ENCODE measurements around the gene KSR2. TPM values are rescaled to one million over a fixed set of nuclear protein-coding genes. Genes with fewer than 3 reads are reported as not detected.

KSR2 gene
- total RNA-seq, 1 donor from 2014 or later: 2.0 TPM

DNA sequence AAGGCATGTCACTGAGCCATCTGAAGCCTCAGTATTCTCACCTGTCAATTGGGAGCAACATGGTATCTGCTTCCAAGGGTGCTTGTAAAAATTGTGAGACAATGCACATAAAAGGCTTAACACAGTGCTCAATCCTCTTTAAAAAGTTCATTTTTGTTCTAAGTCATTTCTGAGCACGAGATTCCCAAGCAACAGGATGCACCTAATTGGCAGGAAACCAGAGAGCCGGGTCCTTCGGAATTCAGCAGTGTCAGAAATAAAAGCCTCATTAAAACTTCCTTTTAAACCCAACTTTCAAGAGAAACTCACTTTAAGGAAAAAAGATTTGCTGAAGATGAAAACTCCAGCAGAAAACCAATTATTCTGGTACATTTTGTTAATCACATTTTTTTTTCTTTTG is 494.9 kb downstream of the KSR2 start:
- Mint-ChIP-seq H3K4me1 (ENCODE audit: unreplicated experiment) (peaks cover 8% of the 10 kb centered on the region), H3K36me3 (no peaks in the 10 kb centered on the region), H3K27ac (no peak overlapping the region), H3K4me3 (no peak overlapping the region), H3K27me3 (peaks cover 18% of the 10 kb centered on the region), H3K9me3 (no peaks in the 10 kb centered on the region)
- TF ChIP-seq, protein P1, sequence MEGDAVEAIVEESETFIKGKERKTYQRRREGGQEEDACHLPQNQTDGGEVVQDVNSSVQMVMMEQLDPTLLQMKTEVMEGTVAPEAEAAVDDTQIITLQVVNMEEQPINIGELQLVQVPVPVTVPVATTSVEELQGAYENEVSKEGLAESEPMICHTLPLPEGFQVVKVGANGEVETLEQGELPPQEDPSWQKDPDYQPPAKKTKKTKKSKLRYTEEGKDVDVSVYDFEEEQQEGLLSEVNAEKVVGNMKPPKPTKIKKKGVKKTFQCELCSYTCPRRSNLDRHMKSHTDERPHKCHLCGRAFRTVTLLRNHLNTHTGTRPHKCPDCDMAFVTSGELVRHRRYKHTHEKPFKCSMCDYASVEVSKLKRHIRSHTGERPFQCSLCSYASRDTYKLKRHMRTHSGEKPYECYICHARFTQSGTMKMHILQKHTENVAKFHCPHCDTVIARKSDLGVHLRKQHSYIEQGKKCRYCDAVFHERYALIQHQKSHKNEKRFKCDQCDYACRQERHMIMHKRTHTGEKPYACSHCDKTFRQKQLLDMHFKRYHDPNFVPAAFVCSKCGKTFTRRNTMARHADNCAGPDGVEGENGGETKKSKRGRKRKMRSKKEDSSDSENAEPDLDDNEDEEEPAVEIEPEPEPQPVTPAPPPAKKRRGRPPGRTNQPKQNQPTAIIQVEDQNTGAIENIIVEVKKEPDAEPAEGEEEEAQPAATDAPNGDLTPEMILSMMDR (conservative IDR thresholded peaks at IDR 0.05): no peak
- DNase-seq (ENCODE audit: extremely low spot score, unreplicated experiment): no peak

DNA sequence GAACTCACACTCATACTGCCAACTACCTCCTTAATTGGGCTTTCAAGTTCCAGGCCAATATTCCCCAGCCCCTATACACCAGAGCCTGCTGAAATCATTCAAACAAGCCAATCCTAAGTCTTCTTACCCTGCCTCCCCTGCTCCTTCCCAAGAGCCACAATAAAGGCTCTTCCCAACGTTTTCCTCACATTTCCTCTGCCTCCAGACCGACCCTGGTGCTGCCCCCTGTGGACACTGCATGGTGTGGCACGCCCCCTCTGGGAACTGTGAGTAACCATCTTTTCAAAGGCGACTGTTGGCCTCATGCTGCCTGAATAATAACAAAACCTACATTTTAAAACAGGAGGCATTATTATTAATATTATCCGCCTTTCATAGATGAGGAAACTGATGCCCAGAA is 495.8 kb downstream of the KSR2 start:
- Mint-ChIP-seq H3K36me3 (no peaks in the 10 kb centered on the region), H3K4me3 (no peak overlapping the region), H3K27me3 (peaks cover 20% of the 10 kb centered on the region), H3K27ac (no peak overlapping the region), H3K4me1 (ENCODE audit: unreplicated experiment) (peaks cover 11% of the 10 kb centered on the region), H3K9me3 (no peaks in the 10 kb centered on the region)
- TF ChIP-seq, protein P1 (conservative IDR thresholded peaks at IDR 0.05): peak; percentile 75
- no peak for DNase-seq (ENCODE audit: extremely low spot score, unreplicated experiment)

DNA sequence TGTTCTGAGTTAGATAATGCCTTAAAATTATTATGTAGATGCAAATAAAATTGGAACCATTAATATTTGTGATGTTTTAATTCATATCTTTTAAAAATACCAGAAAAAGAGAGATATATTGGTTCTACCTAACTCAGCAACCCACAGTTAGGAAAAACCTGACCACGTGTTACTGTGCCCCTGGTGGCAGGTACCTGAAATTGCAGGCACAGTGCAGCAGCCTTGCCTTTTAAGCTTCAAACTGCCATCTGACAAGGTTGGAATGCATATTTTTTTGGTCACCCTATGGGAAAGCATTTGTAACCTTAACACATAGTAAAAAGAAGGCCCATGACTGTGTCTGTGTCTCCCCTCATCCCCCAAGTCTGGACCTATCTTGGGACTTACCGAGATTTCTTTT is 498.0 kb downstream of the KSR2 start:
- Mint-ChIP-seq H3K36me3 (no peaks in the 10 kb centered on the region), H3K27ac (no peak overlapping the region), H3K4me3 (no peak overlapping the region), H3K9me3 (no peaks in the 10 kb centered on the region), H3K4me1 (ENCODE audit: unreplicated experiment) (peaks cover 13% of the 10 kb centered on the region), H3K27me3 (peaks cover 23% of the 10 kb centered on the region)
- TF ChIP-seq, protein P1 (conservative IDR thresholded peaks at IDR 0.05): peak; percentile 74
- DNase-seq (ENCODE audit: extremely low spot score, unreplicated experiment): no peak

DNA sequence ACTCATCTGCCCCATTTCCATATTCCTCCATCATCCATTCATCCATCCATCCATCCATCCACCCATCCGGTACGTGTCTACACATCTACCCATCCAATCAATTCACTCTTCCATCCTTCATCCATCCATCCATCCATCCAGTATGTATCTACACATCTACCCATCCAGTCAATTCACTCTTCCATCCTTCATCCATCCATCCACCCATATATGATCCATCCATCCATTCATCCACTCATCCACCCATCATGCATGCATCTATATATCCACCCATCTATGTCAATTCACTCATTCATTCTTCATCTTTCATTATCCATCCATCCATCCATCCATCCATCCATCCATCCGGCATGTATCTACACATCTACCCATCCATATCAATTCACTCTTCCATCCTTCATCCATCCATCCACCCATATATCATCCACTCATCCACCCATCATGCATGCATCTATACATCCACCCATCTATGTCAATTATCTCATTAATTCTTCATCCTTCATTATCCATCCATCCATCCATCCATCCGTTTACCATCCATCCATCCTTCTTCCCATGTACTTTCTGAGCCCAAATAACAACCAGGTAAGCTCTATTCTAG is 498.8 kb downstream of the KSR2 start:
- TF ChIP-seq, protein P1 (conservative IDR thresholded peaks at IDR 0.05): no peak
- Mint-ChIP-seq H3K36me3 (no peaks in the 10 kb centered on the region), H3K4me3 (no peak overlapping the region), H3K27ac (no peak overlapping the region), H3K9me3 (no peaks in the 10 kb centered on the region), H3K4me1 (ENCODE audit: unreplicated experiment) (peaks cover 12% of the 10 kb centered on the region), H3K27me3 (peaks cover 17% of the 10 kb centered on the region)
- no peak for DNase-seq (ENCODE audit: extremely low spot score, unreplicated experiment)

DNA sequence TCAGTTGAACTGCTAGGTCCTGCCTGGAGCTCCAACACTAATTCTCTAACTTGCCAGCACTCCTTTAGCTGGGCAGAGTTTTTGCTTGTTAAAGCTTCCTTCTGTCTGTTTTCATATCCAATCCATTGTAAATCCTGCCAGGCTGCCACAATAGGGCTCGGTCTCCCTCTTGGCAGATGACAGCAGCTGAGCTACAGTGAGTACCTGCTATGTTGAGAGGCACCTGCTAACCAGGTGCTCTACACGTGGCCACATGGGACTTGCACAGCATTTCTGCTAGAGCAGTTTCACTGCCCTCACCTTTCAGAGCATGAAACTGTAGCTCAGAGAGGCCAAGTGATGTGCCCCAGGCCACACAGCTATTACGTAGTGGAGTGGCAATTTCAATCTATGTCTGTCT is 500.8 kb downstream of the KSR2 start:
- DNase-seq (ENCODE audit: extremely low spot score, unreplicated experiment): no peak
- peaks cover 26% of the 10 kb centered on the region for H3K27me3 Mint-ChIP-seq
- peaks cover 8% of the 10 kb centered on the region for H3K4me1 Mint-ChIP-seq (ENCODE audit: unreplicated experiment)
- TF ChIP-seq, protein P1 (conservative IDR thresholded peaks at IDR 0.05): no peak
- no peak overlapping the region for H3K27ac Mint-ChIP-seq
- H3K4me3 Mint-ChIP-seq: no peak overlapping the region
- peaks cover 6% of the 10 kb centered on the region for H3K9me3 Mint-ChIP-seq
- H3K36me3 Mint-ChIP-seq: peaks cover 7% of the 10 kb centered on the region

DNA sequence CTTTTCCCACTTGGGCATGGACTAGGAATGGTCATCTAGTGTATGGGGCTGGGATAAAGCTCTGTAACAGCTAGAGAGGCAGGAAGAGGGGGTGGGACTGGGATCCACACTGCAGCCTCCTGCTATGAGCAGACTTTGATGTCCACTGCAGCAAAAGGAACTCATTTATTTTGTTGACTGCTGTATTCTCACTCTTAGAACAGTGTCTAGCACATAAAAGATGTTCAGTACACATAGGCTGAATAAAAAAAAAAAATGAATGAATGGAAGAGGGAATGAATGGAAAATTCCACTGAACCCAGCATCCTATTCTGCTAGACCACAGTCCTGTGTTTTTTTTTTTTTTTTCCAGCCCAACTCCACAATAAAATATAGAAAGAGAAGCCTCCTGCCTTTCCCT is 501.2 kb downstream of the KSR2 start:
- Mint-ChIP-seq H3K27ac (no peak overlapping the region), H3K4me1 (ENCODE audit: unreplicated experiment) (peaks cover 12% of the 10 kb centered on the region), H3K9me3 (peaks cover 6% of the 10 kb centered on the region), H3K4me3 (no peak overlapping the region), H3K36me3 (peaks cover 10% of the 10 kb centered on the region), H3K27me3 (peaks cover 26% of the 10 kb centered on the region)
- TF ChIP-seq, protein P1 (conservative IDR thresholded peaks at IDR 0.05): no peak
- DNase-seq (ENCODE audit: extremely low spot score, unreplicated experiment): no peak

All from type B pancreatic cell (in vitro differentiated cells).